Lower leg skin (tissue), 3 donors: ENCODE results near the gene SHPK.

Experiments
- POLR2A ChIP-seq, 2 donors: fragments of 450-650 bp; IDR thresholded peaks; one replicate each; pipeline ENCODE4 v1.6.1; 2016 to 2017; ENCODE audit warnings: antibody characterized with exemption in 2 of 2, mild to moderate bottlenecking in 1 of 2, moderate library complexity in 1 of 2
- TF ChIP-seq, protein P1 (sequence below), 3 donors: fragments of 450-650 bp; IDR thresholded peaks; one replicate each; pipeline ENCODE4 v1.5.1; 2016; ENCODE audit warnings: antibody characterized with exemption in 3 of 3, mild to moderate bottlenecking in 3 of 3, moderate library complexity in 2 of 3

DNA sequence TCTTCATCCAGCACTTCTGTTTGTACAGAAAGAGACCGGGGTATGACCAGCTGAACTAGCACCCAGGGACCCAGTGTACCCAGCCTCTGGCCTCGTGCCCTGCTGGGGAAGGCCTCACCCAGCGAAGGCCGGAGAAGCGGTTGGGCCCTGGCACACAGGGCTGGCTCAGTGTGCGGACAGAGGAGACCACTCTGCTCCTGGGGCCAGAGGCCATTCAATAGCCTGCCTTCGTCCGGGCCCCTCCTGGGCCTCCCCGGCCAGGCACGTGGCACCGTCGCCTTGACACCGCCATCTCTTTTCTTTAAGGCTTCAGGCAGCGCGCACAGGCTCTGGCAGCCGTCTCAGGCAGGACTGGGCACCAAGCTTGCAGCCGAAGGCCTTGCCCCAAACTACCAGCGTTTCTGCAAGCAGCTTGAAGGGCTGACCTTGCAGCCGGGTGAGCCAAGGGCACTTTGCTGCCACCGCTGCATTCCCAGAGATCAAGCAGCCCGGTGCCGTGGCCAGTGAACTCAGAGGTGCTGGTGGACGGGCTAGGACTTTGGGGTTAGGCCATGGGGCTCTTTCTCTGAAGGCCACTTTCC, 24.4 kb upstream of the SHPK start:
- TF ChIP-seq, protein P1, sequence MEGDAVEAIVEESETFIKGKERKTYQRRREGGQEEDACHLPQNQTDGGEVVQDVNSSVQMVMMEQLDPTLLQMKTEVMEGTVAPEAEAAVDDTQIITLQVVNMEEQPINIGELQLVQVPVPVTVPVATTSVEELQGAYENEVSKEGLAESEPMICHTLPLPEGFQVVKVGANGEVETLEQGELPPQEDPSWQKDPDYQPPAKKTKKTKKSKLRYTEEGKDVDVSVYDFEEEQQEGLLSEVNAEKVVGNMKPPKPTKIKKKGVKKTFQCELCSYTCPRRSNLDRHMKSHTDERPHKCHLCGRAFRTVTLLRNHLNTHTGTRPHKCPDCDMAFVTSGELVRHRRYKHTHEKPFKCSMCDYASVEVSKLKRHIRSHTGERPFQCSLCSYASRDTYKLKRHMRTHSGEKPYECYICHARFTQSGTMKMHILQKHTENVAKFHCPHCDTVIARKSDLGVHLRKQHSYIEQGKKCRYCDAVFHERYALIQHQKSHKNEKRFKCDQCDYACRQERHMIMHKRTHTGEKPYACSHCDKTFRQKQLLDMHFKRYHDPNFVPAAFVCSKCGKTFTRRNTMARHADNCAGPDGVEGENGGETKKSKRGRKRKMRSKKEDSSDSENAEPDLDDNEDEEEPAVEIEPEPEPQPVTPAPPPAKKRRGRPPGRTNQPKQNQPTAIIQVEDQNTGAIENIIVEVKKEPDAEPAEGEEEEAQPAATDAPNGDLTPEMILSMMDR (IDR thresholded peaks at IDR 0.05): no peak
- no peak for TF ChIP-seq POLR2A (IDR thresholded peaks at IDR 0.05)
